Measurements from ENCODE around the gene PTGR3. TPM values are rescaled to one million over a fixed set of nuclear protein-coding genes. Genes with fewer than 3 reads are reported as not detected.
A peak's percentile ranks its signal among the peaks of the same experiment; 100 is the strongest.

Gene PTGR3
- total and polyA plus RNA-seq, 4 donors, result 10.1 to 22.2 (median 21.4) TPM

DNA sequence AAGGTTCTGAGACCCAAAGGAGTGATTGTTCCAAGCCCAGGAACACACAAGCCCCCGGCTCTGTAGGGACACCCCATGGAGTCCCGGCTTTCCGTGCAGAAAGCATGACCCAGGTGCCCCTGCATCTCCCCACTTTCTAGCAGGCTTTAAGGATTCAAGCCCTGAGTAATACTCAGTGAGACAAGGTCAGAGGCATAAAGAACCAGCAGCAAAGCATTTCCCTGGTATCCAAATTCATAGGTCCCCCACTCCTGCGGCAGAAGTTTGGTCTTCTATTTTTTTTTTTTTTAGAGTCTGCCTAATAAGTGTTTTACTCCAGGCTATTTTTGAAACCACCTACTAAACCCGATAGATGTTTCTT, 18.0 kb upstream of the PTGR3 start:
- ATAC-seq (ENCODE audit: insufficient read depth, low FRiP score) (no peak), DNase-seq (no peak)
- Histone ChIP-seq H3K4me3 (no peak overlapping the region), H3K36me3 (ENCODE audit: control insufficient read depth in 4 of 4, insufficient read depth in 4 of 4, low read length in 4 of 4) (peaks cover 0 to 4% (median 2%) of the 10 kb centered on the region in 4 donors), H3K4me1 (ENCODE audit: control insufficient read depth in 5 of 5, insufficient read depth in 5 of 5, low read length in 5 of 5) (peaks cover 9 to 64% (median 23%) of the 10 kb centered on the region in 5 donors), H3K9ac (ENCODE audit: insufficient read depth in 1 of 2, low read length in 2 of 2) (peak overlapping the region in 1 of 2 donors; percentile 55), H3K9me3 (ENCODE audit: control insufficient read depth in 4 of 4, insufficient read depth in 3 of 4, low read length in 3 of 4) (peaks cover 0 to 3% (median 0%) of the 10 kb centered on the region in 4 donors), H3K27me3 (ENCODE audit: control insufficient read depth in 3 of 3, insufficient read depth in 3 of 3, low read length in 2 of 3) (no peaks in the 10 kb centered on the region), H3K27ac (ENCODE audit: low read depth in 1 of 2, low read length in 1 of 2) (peak overlapping the region; percentile 10 to 62)
- WGBS, 2 donors, result 48 to 50% methylated on average over 5 of the region's 5 CpGs
- TF ChIP-seq, protein P1, sequence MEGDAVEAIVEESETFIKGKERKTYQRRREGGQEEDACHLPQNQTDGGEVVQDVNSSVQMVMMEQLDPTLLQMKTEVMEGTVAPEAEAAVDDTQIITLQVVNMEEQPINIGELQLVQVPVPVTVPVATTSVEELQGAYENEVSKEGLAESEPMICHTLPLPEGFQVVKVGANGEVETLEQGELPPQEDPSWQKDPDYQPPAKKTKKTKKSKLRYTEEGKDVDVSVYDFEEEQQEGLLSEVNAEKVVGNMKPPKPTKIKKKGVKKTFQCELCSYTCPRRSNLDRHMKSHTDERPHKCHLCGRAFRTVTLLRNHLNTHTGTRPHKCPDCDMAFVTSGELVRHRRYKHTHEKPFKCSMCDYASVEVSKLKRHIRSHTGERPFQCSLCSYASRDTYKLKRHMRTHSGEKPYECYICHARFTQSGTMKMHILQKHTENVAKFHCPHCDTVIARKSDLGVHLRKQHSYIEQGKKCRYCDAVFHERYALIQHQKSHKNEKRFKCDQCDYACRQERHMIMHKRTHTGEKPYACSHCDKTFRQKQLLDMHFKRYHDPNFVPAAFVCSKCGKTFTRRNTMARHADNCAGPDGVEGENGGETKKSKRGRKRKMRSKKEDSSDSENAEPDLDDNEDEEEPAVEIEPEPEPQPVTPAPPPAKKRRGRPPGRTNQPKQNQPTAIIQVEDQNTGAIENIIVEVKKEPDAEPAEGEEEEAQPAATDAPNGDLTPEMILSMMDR (IDR thresholded peaks at IDR 0.05; ENCODE audit: control extremely low read depth, extremely low read depth), result no peak

DNA sequence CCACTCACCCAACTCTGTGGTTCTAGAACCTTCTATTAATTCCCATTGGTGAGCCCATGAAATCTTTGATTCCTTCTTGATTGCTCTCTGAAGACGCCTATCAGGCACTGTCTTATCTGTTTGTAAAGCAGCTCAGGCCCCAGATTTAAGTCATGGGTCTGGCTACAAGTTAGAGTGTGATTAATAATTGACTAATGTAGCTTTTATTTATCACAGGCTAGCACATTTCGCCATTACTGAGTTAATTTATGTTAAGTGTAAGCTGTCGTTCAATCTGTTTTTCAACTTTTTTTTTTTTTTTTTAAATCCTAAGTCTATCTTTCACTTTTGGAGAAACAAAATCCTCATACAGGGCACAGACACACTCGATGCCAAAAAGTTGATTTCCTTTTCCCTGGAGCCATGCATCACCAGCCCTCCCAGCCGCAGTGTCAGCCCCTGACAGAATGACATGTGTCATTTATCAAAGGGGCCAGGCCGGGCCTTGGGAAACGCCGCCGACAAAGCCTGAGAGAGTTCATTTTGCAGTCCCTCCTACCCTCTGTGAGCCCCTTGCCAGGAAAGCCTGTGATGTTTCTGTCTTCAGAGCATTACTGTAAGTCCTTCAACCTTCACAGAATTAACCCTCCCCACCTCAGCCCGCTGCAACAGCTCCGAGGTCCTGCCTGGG, 17.5 kb upstream of the PTGR3 start:
- peak overlapping the region; percentile 24 to 62 for H3K27ac ChIP-seq (ENCODE audit: low read depth in 1 of 2, low read length in 1 of 2)
- DNase-seq, result peak; percentile 63 to 76 (median 71)
- H3K9me3 ChIP-seq (ENCODE audit: control insufficient read depth in 4 of 4, insufficient read depth in 3 of 4, low read length in 3 of 4), result peaks cover 0 to 3% (median 0%) of the 10 kb centered on the region in 4 donors
- H3K4me3 ChIP-seq, result no peak overlapping the region
- peak; percentile 39 for ATAC-seq (ENCODE audit: insufficient read depth, low FRiP score)
- peaks cover 9 to 66% (median 23%) of the 10 kb centered on the region in 5 donors for H3K4me1 ChIP-seq (ENCODE audit: control insufficient read depth in 5 of 5, insufficient read depth in 5 of 5, low read length in 5 of 5)
- H3K36me3 ChIP-seq (ENCODE audit: control insufficient read depth in 4 of 4, insufficient read depth in 4 of 4, low read length in 4 of 4), result peaks cover 0 to 4% (median 2%) of the 10 kb centered on the region in 4 donors
- TF ChIP-seq, protein P1 (IDR thresholded peaks at IDR 0.05; ENCODE audit: control extremely low read depth, extremely low read depth), result no peak
- no peaks in the 10 kb centered on the region for H3K27me3 ChIP-seq (ENCODE audit: control insufficient read depth in 3 of 3, insufficient read depth in 3 of 3, low read length in 2 of 3)
- H3K9ac ChIP-seq (ENCODE audit: insufficient read depth in 1 of 2, low read length in 2 of 2), result peak overlapping the region in 1 of 2 donors; percentile 55
- 25 to 29% methylated on average over 11 of the region's 11 CpGs for WGBS, 2 donors

DNA sequence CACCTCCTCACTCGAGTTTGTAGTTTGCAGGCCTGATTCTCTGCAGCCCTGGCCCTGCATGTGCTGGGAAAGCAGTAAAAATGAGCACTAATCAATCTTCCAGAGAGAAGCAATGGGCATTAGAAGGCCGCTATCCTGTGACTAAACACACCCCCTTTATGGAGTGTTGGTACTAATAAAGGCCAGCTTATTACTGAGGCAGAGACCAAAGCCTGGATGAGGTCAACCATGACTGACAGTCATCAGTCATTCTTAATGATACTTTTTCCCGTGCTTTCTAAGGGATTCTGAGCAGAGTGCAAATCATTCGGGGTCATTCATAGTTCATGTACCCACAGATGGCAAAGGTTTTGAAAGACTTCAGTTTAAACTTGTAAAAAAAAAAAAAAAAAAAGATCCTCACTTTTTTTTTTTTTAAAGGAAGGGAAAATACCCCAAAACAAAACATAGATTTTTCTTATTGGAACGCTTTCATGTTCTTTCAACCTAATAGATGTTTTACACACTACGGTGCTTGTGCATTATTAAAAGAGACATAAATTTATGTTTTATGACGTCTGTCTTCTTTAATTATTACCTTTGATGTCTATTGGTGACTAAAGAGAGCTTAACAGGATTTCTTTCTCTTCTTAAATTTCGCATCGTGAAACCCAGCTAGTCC, 14.9 kb upstream of the PTGR3 start:
- DNase-seq (peak in 1 of 3 donors; percentile 35), ATAC-seq (ENCODE audit: insufficient read depth, low FRiP score) (no peak)
- Histone ChIP-seq H3K27ac (ENCODE audit: low read depth in 1 of 2, low read length in 1 of 2) (no peak overlapping the region), H3K9me3 (ENCODE audit: control insufficient read depth in 4 of 4, insufficient read depth in 3 of 4, low read length in 3 of 4) (no peaks in the 10 kb centered on the region), H3K27me3 (ENCODE audit: control insufficient read depth in 3 of 3, insufficient read depth in 3 of 3, low read length in 2 of 3) (no peaks in the 10 kb centered on the region), H3K4me1 (ENCODE audit: control insufficient read depth in 5 of 5, insufficient read depth in 5 of 5, low read length in 5 of 5) (peaks cover 9 to 78% (median 23%) of the 10 kb centered on the region in 5 donors), H3K36me3 (ENCODE audit: control insufficient read depth in 4 of 4, insufficient read depth in 4 of 4, low read length in 4 of 4) (no peaks in the 10 kb centered on the region), H3K4me3 (no peak overlapping the region), H3K9ac (ENCODE audit: insufficient read depth in 1 of 2, low read length in 2 of 2) (no peak overlapping the region)
- TF ChIP-seq, protein P1 (IDR thresholded peaks at IDR 0.05; ENCODE audit: control extremely low read depth, extremely low read depth), result no peak
- WGBS, 2 donors, result 78 to 83% methylated on average over 9 of the region's 9 CpGs

Measured in lung (tissue), 12 donors.